ENCODE data around the gene KRT8. TPM values are rescaled to one million over a fixed set of nuclear protein-coding genes. Genes with fewer than 3 reads are reported as not detected.
A peak's percentile ranks its signal among the peaks of the same experiment; 100 is the strongest.

The KRT8 gene
- total RNA-seq, 1 experiment from 2014 or later, result 1,655 TPM

DNA sequence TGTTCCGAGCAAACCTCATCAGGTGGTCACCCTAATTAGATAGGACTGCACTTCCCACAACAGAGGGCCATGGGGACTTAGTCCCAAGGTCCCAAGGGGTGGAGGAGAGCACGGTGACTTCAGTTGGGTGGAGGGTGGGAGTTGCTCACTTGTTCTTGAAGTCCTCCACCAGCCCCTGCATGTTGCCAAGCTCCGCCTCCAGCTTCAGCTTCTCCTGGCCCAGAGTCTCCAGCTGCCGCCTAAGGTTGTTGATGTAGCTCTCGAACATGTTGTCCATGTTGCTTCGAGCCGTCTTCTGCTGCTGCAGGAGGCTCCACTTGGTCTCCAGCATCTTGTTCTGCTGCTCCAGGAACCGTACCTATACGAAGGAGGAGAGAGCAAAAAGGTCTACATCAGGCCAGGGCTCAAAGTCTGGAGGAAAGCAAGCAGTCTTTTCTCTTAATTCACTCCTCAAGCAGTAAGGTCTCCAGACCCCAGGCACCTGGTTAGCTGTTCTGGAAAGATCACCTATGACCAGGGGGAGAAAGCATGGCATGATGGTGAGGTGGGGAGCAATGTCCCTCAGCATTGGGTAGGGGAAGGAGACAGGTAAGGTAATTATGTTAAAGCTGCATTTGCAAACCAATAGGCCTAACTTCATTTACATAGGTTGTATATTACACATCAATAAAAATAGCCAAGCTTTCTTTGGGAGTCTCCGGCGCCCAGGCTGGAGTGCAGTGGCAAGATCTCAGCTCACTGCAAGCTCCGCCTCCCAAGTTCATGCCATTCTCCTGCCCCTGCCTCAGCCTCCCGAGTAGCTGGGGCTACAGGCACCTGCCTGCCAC is 2.9 kb downstream of the KRT8 start:
- no peak for DNase-seq (ENCODE audit: low read depth, low spot score)
- RAD21 ChIA-PET (ENCODE audit: low non-redundant PET in 1 of 2, low total read pairs in 2 of 2, uncharacterized antibody in 2 of 2, unreplicated experiment in 2 of 2), result interaction anchor here in 1 of 2 experiments (0.5 kb wide), 1 partner anchor 79 kb away, joined by 3 read pairs; no protein-coding TSS in a partner anchor
- Histone ChIP-seq H3K36me3 (ENCODE audit: control insufficient read depth in 1 of 2, insufficient read depth in 2 of 2, low read length in 2 of 2) (peaks cover 24 to 41% of the 10 kb centered on the region in 2 experiments), H3K27me3 (ENCODE audit: insufficient read depth, low read length) (no peaks in the 10 kb centered on the region), H3K27ac (ENCODE audit: low read depth, low read length) (peak overlapping the region; percentile 82), H3K79me2 (ENCODE audit: insufficient read depth, low read length) (peaks cover 65% of the 10 kb centered on the region), H3K9ac (ENCODE audit: low read length) (peak overlapping the region; percentile 15; the same call in 1 of the 2 replicates), H3K4me1 (ENCODE audit: control insufficient read depth in 1 of 2, insufficient read depth in 2 of 2, low read length in 2 of 2) (peaks cover 57 to 76% of the 10 kb centered on the region in 2 experiments), H2AFZ (ENCODE audit: low read depth, low read length, poor library complexity, severe bottlenecking) (no peak overlapping the region), H4K20me1 (ENCODE audit: insufficient read depth) (peaks cover 33% of the 10 kb centered on the region; the same call in 1 of the 2 replicates), H3K4me2 (ENCODE audit: low read length) (peak overlapping the region; percentile 75), H3K9me2 (ENCODE audit: insufficient read depth) (no peaks in the 10 kb centered on the region), H3K4me3 (replicated peaks in 1 of 2; ENCODE audit: low read depth in 1 of 2, low read length in 2 of 2) (0 out of 4 replicates have a peak overlapping the region, but pooled peaks of 1 of the 2 experiments have one; percentile 91), H3K9me3 (ENCODE audit: control insufficient read depth in 1 of 2, insufficient read depth in 1 of 2, low read depth in 1 of 2, low read length in 2 of 2) (no peaks in the 10 kb centered on the region)
- no peak for ATAC-seq
- POLR2A ChIA-PET, result interaction anchor here (0.7 to 18.0 kb wide), 8 partner anchors 19 to 753 kb away, joined by 3 to 379 read pairs (median 30); partner anchors contain the start of gene KRT18
- peak; percentile 9; the same call in 1 of the 2 replicates for TF ChIP-seq POLR2AphosphoS5 (IDR thresholded peaks at IDR 0.05; ENCODE audit: low read depth, low read length)
- TF ChIP-seq, protein P1, sequence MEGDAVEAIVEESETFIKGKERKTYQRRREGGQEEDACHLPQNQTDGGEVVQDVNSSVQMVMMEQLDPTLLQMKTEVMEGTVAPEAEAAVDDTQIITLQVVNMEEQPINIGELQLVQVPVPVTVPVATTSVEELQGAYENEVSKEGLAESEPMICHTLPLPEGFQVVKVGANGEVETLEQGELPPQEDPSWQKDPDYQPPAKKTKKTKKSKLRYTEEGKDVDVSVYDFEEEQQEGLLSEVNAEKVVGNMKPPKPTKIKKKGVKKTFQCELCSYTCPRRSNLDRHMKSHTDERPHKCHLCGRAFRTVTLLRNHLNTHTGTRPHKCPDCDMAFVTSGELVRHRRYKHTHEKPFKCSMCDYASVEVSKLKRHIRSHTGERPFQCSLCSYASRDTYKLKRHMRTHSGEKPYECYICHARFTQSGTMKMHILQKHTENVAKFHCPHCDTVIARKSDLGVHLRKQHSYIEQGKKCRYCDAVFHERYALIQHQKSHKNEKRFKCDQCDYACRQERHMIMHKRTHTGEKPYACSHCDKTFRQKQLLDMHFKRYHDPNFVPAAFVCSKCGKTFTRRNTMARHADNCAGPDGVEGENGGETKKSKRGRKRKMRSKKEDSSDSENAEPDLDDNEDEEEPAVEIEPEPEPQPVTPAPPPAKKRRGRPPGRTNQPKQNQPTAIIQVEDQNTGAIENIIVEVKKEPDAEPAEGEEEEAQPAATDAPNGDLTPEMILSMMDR (IDR thresholded peaks at IDR 0.05 in 2 of 3, conservative IDR thresholded peaks at IDR 0.05 in 1 of 3; ENCODE audit: borderline replicate concordance in 1 of 3, insufficient read depth in 1 of 3, low read depth in 2 of 3, low read length in 2 of 3), result no peak
- intact Hi-C loops (cut with micrococcal nuclease), result no loop called here
- BruUV-seq (replicated peaks), result no TSS peak
- CTCF ChIA-PET, result interaction anchor here (1.7 kb wide), 1 partner anchor 79 kb away, joined by 5 read pairs; no protein-coding TSS in a partner anchor
